GM08714 (cell line): Measurements from ENCODE around the gene COP1.

Source experiments
- H3K4me3 ChIP-seq: fragments of 200-500 bp; sonication (Bioruptor generic); 2 replicates; pipeline ENCODE4 v1.5.1; 2014; ENCODE audit warnings: mild to moderate bottlenecking, low read length, inconsistent platforms
- ZNF274 ChIP-seq: IDR thresholded peaks from 2 replicates; pipeline ENCODE4 v1.6.1; 2012; ENCODE audit warnings: mild to moderate bottlenecking, low read depth, low read length

Gene COP1

GRCh38 chr1:176177764-176178163 is 29.3 kb downstream of the COP1 start:
- TF ChIP-seq ZNF274, result no peak
- H3K4me3 ChIP-seq, result no peak overlapping the region

- TF ChIP-seq ZNF274, result no peak
- no peak overlapping the region for H3K4me3 ChIP-seq
Observed at GRCh38 chr1:176174108-176174507, 33.0 kb downstream of the COP1 start.

GRCh38 chr1:176172215-176172614 is 34.9 kb downstream of the COP1 start:
- H3K4me3 ChIP-seq, result no peak overlapping the region
- TF ChIP-seq ZNF274, result no peak

GRCh38 chr1:176167210-176167609 is 39.9 kb downstream of the COP1 start:
- TF ChIP-seq ZNF274, result no peak
- no peak overlapping the region for H3K4me3 ChIP-seq

- no peak for TF ChIP-seq ZNF274
- H3K4me3 ChIP-seq, result no peak overlapping the region
Observed at GRCh38 chr1:176165573-176165972, 41.5 kb downstream of the COP1 start.

- no peak overlapping the region for H3K4me3 ChIP-seq
- no peak for TF ChIP-seq ZNF274
Observed at GRCh38 chr1:176164014-176164678, 42.9 kb downstream of the COP1 start.

- no peak overlapping the region for H3K4me3 ChIP-seq
- TF ChIP-seq ZNF274, result no peak
Observed at GRCh38 chr1:176159993-176160392, 47.1 kb downstream of the COP1 start.

GRCh38 chr1:176157995-176158394 is 49.1 kb downstream of the COP1 start:
- H3K4me3 ChIP-seq, result no peak overlapping the region
- TF ChIP-seq ZNF274, result no peak

GRCh38 chr1:176149939-176150807 is 56.9 kb downstream of the COP1 start:
- no peak overlapping the region for H3K4me3 ChIP-seq
- TF ChIP-seq ZNF274, result no peak

- H3K4me3 ChIP-seq, result no peak overlapping the region
- no peak for TF ChIP-seq ZNF274
Observed at GRCh38 chr1:176144526-176144925, 62.6 kb downstream of the COP1 start.

GRCh38 chr1:176142973-176143372 is 64.1 kb downstream of the COP1 start:
- no peak overlapping the region for H3K4me3 ChIP-seq
- no peak for TF ChIP-seq ZNF274

- H3K4me3 ChIP-seq, result no peak overlapping the region
- TF ChIP-seq ZNF274, result no peak
Observed at GRCh38 chr1:176141449-176141848, 65.6 kb downstream of the COP1 start.

- no peak overlapping the region for H3K4me3 ChIP-seq
- TF ChIP-seq ZNF274, result no peak
Observed at GRCh38 chr1:176136891-176137290, 70.2 kb downstream of the COP1 start.

- no peak for TF ChIP-seq ZNF274
- no peak overlapping the region for H3K4me3 ChIP-seq
Observed at GRCh38 chr1:176134666-176135065, 72.4 kb downstream of the COP1 start.

- H3K4me3 ChIP-seq, result no peak overlapping the region
- no peak for TF ChIP-seq ZNF274
Observed at GRCh38 chr1:176122282-176122681, 84.8 kb downstream of the COP1 start.
